H1 (cell line): ENCODE data around the gene EGFL6. TPM values are rescaled to one million over a fixed set of nuclear protein-coding genes. Genes with fewer than 3 reads are reported as not detected.

Experiments used
- CTCF ChIA-PET: fragments of 300-600 bp; sonication (Branson Sonifier 250); formaldehyde crosslinking; loops from one replicate; lab custom pipeline; 2021; ENCODE audit not compliant: partially characterized antibody; lab: Charles Lee
- POLR2A ChIA-PET: fragments of 300-600 bp; sonication (Branson Sonifier 250); formaldehyde crosslinking; loops from one replicate; lab custom pipeline; 2021; ENCODE audit warnings: inconsistent platforms; ENCODE audit not compliant: partially characterized antibody; lab: Charles Lee
- DNase-seq, 2 experiments: peaks; one replicate each; pipeline versions ENCODE4 v3.0.0 to v3.0.0-alpha.2; 2010 to 2022; ENCODE audit warnings: low spot score in 2 of 2, low read depth in 1 of 2, mixed read lengths in 1 of 2
- FAIRE-seq: peaks from 2 replicates; lab custom pipeline; 2011; peaks lifted over from hg19 to GRCh38; lab: Jason Lieb, UNC
- H2AFZ ChIP-seq: 2 replicates; pipeline ENCODE4 v1.8.1; 2012; ENCODE audit warnings: low read length, inconsistent platforms
- H2AK5ac ChIP-seq: 2 replicates; pipeline ENCODE4 v1.6.1; 2013; ENCODE audit warnings: low read depth, low read length
- H2BK120ac ChIP-seq: replicated peaks from 2 replicates; pipeline ENCODE3; 2013; ENCODE audit warnings: low read depth, low read length, inconsistent platforms
- H2BK12ac ChIP-seq: 2 replicates; pipeline ENCODE4 v1.6.1; 2013; ENCODE audit warnings: low read depth, low read length
- H2BK15ac ChIP-seq: 2 replicates; pipeline ENCODE4 v1.6.1; 2013; ENCODE audit warnings: low read length
- H2BK20ac ChIP-seq: 2 replicates; pipeline ENCODE4 v1.6.1; 2013; ENCODE audit warnings: low read length
- H2BK5ac ChIP-seq: 2 replicates; pipeline ENCODE4 v1.6.1; 2013; ENCODE audit warnings: low read depth, low read length
- H3K14ac ChIP-seq: 2 replicates; pipeline ENCODE4 v1.6.1; 2013; ENCODE audit warnings: inconsistent platforms; ENCODE audit not compliant: insufficient read length
- H3K18ac ChIP-seq: 2 replicates; pipeline ENCODE4 v1.6.1; 2013; ENCODE audit warnings: low read length; ENCODE audit errors: extremely low read depth
- H3K23ac ChIP-seq: 2 replicates; pipeline ENCODE4 v1.6.1; 2013; ENCODE audit warnings: inconsistent platforms; ENCODE audit not compliant: insufficient read length
- H3K23me2 ChIP-seq: 2 replicates; pipeline ENCODE4 v1.6.1; 2013; ENCODE audit warnings: low read depth, low read length
- H3K27ac ChIP-seq: 2 replicates; pipeline ENCODE4 v1.6.1; 2011; ENCODE audit warnings: low read depth, low read length, inconsistent platforms
- H3K27me3 ChIP-seq, 4 experiments: replicated peaks in 1 of 4; 1 replicate in 1 of 4; 2 replicates in 3 of 4; pipeline versions ENCODE4 v1.6.1 to v1.8.1; 2011 to 2013; ENCODE audit warnings: low read length in 3 of 4, mild to moderate bottlenecking in 3 of 4, inconsistent platforms in 2 of 4, mixed read lengths in 2 of 4, moderate library complexity in 1 of 4; ENCODE audit not compliant: control insufficient read depth in 3 of 4, insufficient read depth in 3 of 4; ENCODE audit errors: extremely low read depth in 1 of 4
- H3K36me3 ChIP-seq, 4 experiments: 2 replicates each; pipeline versions ENCODE4 v1.6.1 to v1.8.1; 2011 to 2013; ENCODE audit warnings: mild to moderate bottlenecking in 4 of 4, low read length in 3 of 4, moderate library complexity in 2 of 4, control low read depth in 1 of 4, inconsistent platforms in 1 of 4; ENCODE audit not compliant: insufficient read depth in 4 of 4, control insufficient read depth in 2 of 4
- H3K4ac ChIP-seq: replicated peaks from 2 replicates; pipeline ENCODE3; 2013; ENCODE audit warnings: low read length, low read depth, mixed read lengths, inconsistent platforms; ENCODE audit not compliant: insufficient read length
- H3K4me1 ChIP-seq, 4 experiments: replicated peaks in 1 of 4; 1 replicate in 1 of 4; 2 replicates in 3 of 4; pipeline versions ENCODE4 v1.6.1 to v1.8.1; 2011 to 2013; ENCODE audit warnings: low read length in 3 of 4, inconsistent platforms in 2 of 4, mixed read lengths in 1 of 4; ENCODE audit not compliant: insufficient read depth in 4 of 4, control insufficient read depth in 3 of 4
- H3K4me2 ChIP-seq, 2 experiments: 2 replicates each; pipeline versions ENCODE4 v1.6.1 to v1.8.1; 2011 to 2013; ENCODE audit warnings: low read depth in 2 of 2, low read length in 2 of 2, control low read depth in 1 of 2, inconsistent platforms in 1 of 2, mild to moderate bottlenecking in 1 of 2; ENCODE audit not compliant: insufficient read depth in 1 of 2
- H3K4me3 ChIP-seq, 4 experiments: fragments of 200-600, 300-600 bp in 1 of 4; sonication (generic), shearing (Covaris generic), sonication (Bioruptor Twin) in 1 of 4; 2 replicates each; pipeline versions ENCODE4 v1.5.1 to v1.8.1; 2011 to 2016; ENCODE audit warnings: low read length in 4 of 4, low read depth in 3 of 4, control low read depth in 2 of 4, inconsistent platforms in 2 of 4, mild to moderate bottlenecking in 2 of 4, mixed read lengths in 1 of 4, moderate library complexity in 1 of 4; ENCODE audit not compliant: insufficient read depth in 2 of 4; ENCODE audit errors: extremely low read depth in 1 of 4
- H3K56ac ChIP-seq: replicated peaks from 2 replicates; pipeline ENCODE3; 2013; ENCODE audit warnings: low read depth, mild to moderate bottlenecking, mixed read lengths, low read length, inconsistent platforms; ENCODE audit not compliant: insufficient read length
- H3K79me1 ChIP-seq: 2 replicates; pipeline ENCODE4 v1.6.1; 2013; ENCODE audit warnings: low read depth, low read length, control low read depth
- H3K79me2 ChIP-seq, 2 experiments: 2 replicates each; pipeline versions ENCODE4 v1.6.1 to v1.8.1; 2012 to 2013; ENCODE audit warnings: low read length in 2 of 2, mild to moderate bottlenecking in 2 of 2, inconsistent platforms in 1 of 2; ENCODE audit not compliant: insufficient read depth in 2 of 2, control insufficient read depth in 1 of 2
- H3K9ac ChIP-seq, 4 experiments: replicated peaks in 1 of 4; 1 replicate in 1 of 4; 2 replicates in 3 of 4; pipeline versions ENCODE4 v1.6.1 to v1.8.1; 2011 to 2013; ENCODE audit warnings: low read depth in 3 of 4, low read length in 3 of 4, control low read depth in 2 of 4, mild to moderate bottlenecking in 2 of 4, moderate library complexity in 2 of 4, inconsistent platforms in 1 of 4; ENCODE audit errors: extremely low read depth in 1 of 4
- H3K9me3 ChIP-seq, 2 experiments: 2 replicates each; pipeline versions ENCODE4 v1.6.1 to v1.8.1; 2012 to 2013; ENCODE audit warnings: mild to moderate bottlenecking in 2 of 2, moderate library complexity in 2 of 2, control low read depth in 1 of 2, inconsistent platforms in 1 of 2, low read depth in 1 of 2, low read length in 1 of 2, mixed read lengths in 1 of 2; ENCODE audit not compliant: insufficient read depth in 2 of 2
- H4K20me1 ChIP-seq, 2 experiments: replicated peaks in 1 of 2; 2 replicates each; pipeline versions ENCODE3 to v1.8.1; 2011 to 2013; ENCODE audit warnings: inconsistent platforms in 2 of 2, low read length in 2 of 2, mild to moderate bottlenecking in 1 of 2; ENCODE audit not compliant: insufficient read depth in 2 of 2, control insufficient read depth in 1 of 2
- H4K5ac ChIP-seq: 2 replicates; pipeline ENCODE4 v1.6.1; 2013; ENCODE audit warnings: low read length, low read depth, mixed read lengths, inconsistent platforms; ENCODE audit not compliant: insufficient read length
- H4K8ac ChIP-seq: 2 replicates; pipeline ENCODE4 v1.8.0; 2013; ENCODE audit warnings: mild to moderate bottlenecking, moderate library complexity, low read length, inconsistent platforms; ENCODE audit not compliant: insufficient read depth; ENCODE audit errors: extremely low read depth
- H4K91ac ChIP-seq: replicated peaks from 2 replicates; pipeline ENCODE3; 2013; ENCODE audit warnings: low read length, mixed read lengths, inconsistent platforms; ENCODE audit not compliant: insufficient read length
- ATF2 ChIP-seq: IDR thresholded peaks from 2 replicates; pipeline ENCODE4 v1.6.1; 2012; ENCODE audit warnings: low read length, inconsistent platforms
- GABPA ChIP-seq: IDR thresholded peaks from 2 replicates; pipeline ENCODE4 v1.6.1; 2011; ENCODE audit warnings: mild to moderate bottlenecking, low read length, moderate library complexity, borderline replicate concordance; ENCODE audit not compliant: insufficient read depth
- JUN ChIP-seq: IDR thresholded peaks from 2 replicates; pipeline ENCODE4 v1.6.1; 2011; ENCODE audit warnings: low read depth, mild to moderate bottlenecking, improper control_type of control experiment, low read length
- MAX ChIP-seq: IDR thresholded peaks from 2 replicates; pipeline ENCODE4 v1.6.1; 2012; ENCODE audit warnings: inconsistent platforms
- RAD21 ChIP-seq, 2 experiments: IDR thresholded peaks in 1 of 2; conservative IDR thresholded peaks in 1 of 2; 2 replicates each; pipeline ENCODE4 v1.6.1; 2011; ENCODE audit warnings: low read depth in 2 of 2, low read length in 2 of 2, improper control_type of control experiment in 1 of 2, inconsistent platforms in 1 of 2, mild to moderate bottlenecking in 1 of 2, moderate library complexity in 1 of 2
- SIN3A ChIP-seq, 2 experiments: IDR thresholded peaks in 1 of 2; conservative IDR thresholded peaks in 1 of 2; 2 replicates each; pipeline ENCODE4 v1.6.1; 2011 to 2012; ENCODE audit warnings: low read length in 2 of 2, improper control_type of control experiment in 1 of 2, low read depth in 1 of 2, mild to moderate bottlenecking in 1 of 2
- SRF ChIP-seq: IDR thresholded peaks from 2 replicates; pipeline ENCODE4 v1.6.1; 2011; ENCODE audit warnings: mild to moderate bottlenecking, low read depth, low read length, moderate library complexity
- TAF7 ChIP-seq: optimal IDR thresholded peaks from 2 replicates; pipeline ENCODE3; 2011; ENCODE audit warnings: low read depth, mild to moderate bottlenecking, inconsistent platforms, low read length, moderate library complexity, borderline replicate concordance
- TBP ChIP-seq: IDR thresholded peaks from 2 replicates; pipeline ENCODE4 v1.6.1; 2011; ENCODE audit warnings: low read depth, low read length, improper control_type of control experiment
- WGBS, 2 experiments: shearing (Covaris generic) in 1 of 2; methylation state at CpG; one replicate each; pipeline versions ENCODE4 v1.1.6 to v1.1.7; 2013 to 2015; ENCODE audit warnings: low lambda C conversion rate in 2 of 2, mixed read lengths in 2 of 2, inconsistent platforms in 1 of 2, low coverage in 1 of 2, missing lambda C conversion rate in 1 of 2; ENCODE audit not compliant: insufficient replicate concordance in 2 of 2, insufficient coverage in 1 of 2, insufficient read length in 1 of 2; ENCODE audit errors: extremely low coverage in 1 of 2, missing lambda C conversion rate in 1 of 2; 5-methylcytosine and 5-hydroxymethylcytosine counted together
- polyA plus RNA-seq, 7 experiments: library from polyadenylated mRNA; depleted of rRNA in 3 of 7; stranded (reverse) in 5 of 7; unstranded in 2 of 7; fragments of >200 nt in 5 of 7; fragments of 200-250 nt in 2 of 7; gene quantifications; 1 replicate in 5 of 7; 2 replicates in 1 of 7; 4 replicates in 1 of 7; pipeline versions ENCODE4 v1.2.1 to v1.2.3, GENCODE V29; 2011 to 2013; ENCODE audit warnings: missing spikeins in 2 of 7, mixed read lengths in 2 of 7
- total RNA-seq: library from RNA; stranded (reverse); fragmentation: NEBNext Ultra II Directional; extraction: Animal tissue kit (Norgen Biotek cat#: 25700); gene quantifications from 2 replicates; pipeline ENCODE4 v1.2.1, GENCODE V29; 2021
- TF ChIP-seq, protein P1 (sequence below): IDR thresholded peaks from 2 replicates; pipeline ENCODE4 v1.6.1; 2011; ENCODE audit warnings: low read length, improper control_type of control experiment

EGFL6 gene
- total and polyA plus RNA-seq, 2 of the 8 experiments (the other 6 are each of a cell fraction or from before 2014, with no cell fraction given), result 0.93 to 1.1 TPM

GRCh38 chrX:13651150-13651549 lies 81.7 kb downstream of the EGFL6 start:
- no peak overlapping the region for H3K56ac ChIP-seq
- no peak overlapping the region for H4K5ac ChIP-seq
- no peak for FAIRE-seq
- no peak overlapping the region for H4K91ac ChIP-seq
- no peak overlapping the region for H2AFZ ChIP-seq
- no peak overlapping the region for H3K4me3 ChIP-seq
- no peak overlapping the region for H3K18ac ChIP-seq
- POLR2A ChIA-PET, result interaction anchor here (1.2 kb wide), 1 partner anchor 84 kb away, joined by 3 read pairs; no protein-coding TSS in a partner anchor
- H3K4me2 ChIP-seq, result no peak overlapping the region
- no peak overlapping the region for H2BK12ac ChIP-seq
- H3K36me3 ChIP-seq, result no peaks in the 10 kb centered on the region
- H4K8ac ChIP-seq, result no peak overlapping the region
- no peak overlapping the region for H2BK120ac ChIP-seq
- CTCF ChIA-PET, result interaction anchor here (0.8 to 1.5 kb wide), 2 partner anchors 18 to 144 kb away, joined by 3 to 5 read pairs; no protein-coding TSS in a partner anchor
- H3K27ac ChIP-seq, result no peak overlapping the region
- 89% methylated on average over 3 of the region's 3 CpGs; no CpG with 5 or more reads in 1 of the 2 experiments for WGBS, 2 experiments
- no peaks in the 10 kb centered on the region for H3K79me2 ChIP-seq
- no peaks in the 10 kb centered on the region for H3K79me1 ChIP-seq
- H3K4me1 ChIP-seq, result no peaks in the 10 kb centered on the region; a peak in 1 of 7 replicates
- H3K23me2 ChIP-seq, result peaks cover 4% of the 10 kb centered on the region; the same call in 1 of the 2 replicates
- H3K27me3 ChIP-seq, result no peaks in the 10 kb centered on the region
- no peak overlapping the region for H3K14ac ChIP-seq
- H3K4ac ChIP-seq, result no peak overlapping the region
- DNase-seq, result no peak
- H2BK15ac ChIP-seq, result no peak overlapping the region
- H4K20me1 ChIP-seq, result no peaks in the 10 kb centered on the region
- H3K9me3 ChIP-seq, result no peaks in the 10 kb centered on the region
- H2AK5ac ChIP-seq, result no peak overlapping the region
- H3K9ac ChIP-seq, result no peak overlapping the region
- H3K23ac ChIP-seq, result no peak overlapping the region
- H2BK20ac ChIP-seq, result no peak overlapping the region
- H2BK5ac ChIP-seq, result no peak overlapping the region
- TF ChIP-seq GABPA (no peak), RAD21 (IDR thresholded peaks at IDR 0.05 in 1 of 2, conservative IDR thresholded peaks at IDR 0.05 in 1 of 2; ENCODE audit: low read depth in 2 of 2, low read length in 2 of 2) (no peak), SIN3A (conservative IDR thresholded peaks at IDR 0.05 in 1 of 2, IDR thresholded peaks at IDR 0.05 in 1 of 2; ENCODE audit: low read depth in 1 of 2, low read length in 2 of 2) (no peak), MAX (no peak), JUN (no peak), ATF2 (no peak), SRF (no peak), TAF7 (no peak), TBP (no peak)
- TF ChIP-seq, protein P1, sequence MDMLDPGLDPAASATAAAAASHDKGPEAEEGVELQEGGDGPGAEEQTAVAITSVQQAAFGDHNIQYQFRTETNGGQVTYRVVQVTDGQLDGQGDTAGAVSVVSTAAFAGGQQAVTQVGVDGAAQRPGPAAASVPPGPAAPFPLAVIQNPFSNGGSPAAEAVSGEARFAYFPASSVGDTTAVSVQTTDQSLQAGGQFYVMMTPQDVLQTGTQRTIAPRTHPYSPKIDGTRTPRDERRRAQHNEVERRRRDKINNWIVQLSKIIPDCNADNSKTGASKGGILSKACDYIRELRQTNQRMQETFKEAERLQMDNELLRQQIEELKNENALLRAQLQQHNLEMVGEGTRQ, result no peak
